Endothelial cell of umbilical vein (primary cell): Measurements from ENCODE around the gene MYLK. TPM values are rescaled to one million over a fixed set of nuclear protein-coding genes. Genes with fewer than 3 reads are reported as not detected.

Experiments used
- BruUV-seq: library from RNA; stranded (reverse); fragments of 400-500 nt; replicated peaks from 2 replicates; lab custom pipeline; 2021; lab: Mats Ljungman, UMichigan
- CTCF ChIA-PET: fragments of 300-600, 350-600 bp; sonication (Branson Sonifier 250); formaldehyde crosslinking; loops from one replicate; lab custom pipeline; 2021; ENCODE audit warnings: antibody characterized with exemption, inconsistent platforms; lab: Charles Lee
- POLR2A ChIA-PET: fragments of 300-600, 350-600 bp; sonication (Branson Sonifier 250); formaldehyde crosslinking; loops from one replicate; lab custom pipeline; 2021; ENCODE audit warnings: antibody characterized with exemption, inconsistent platforms; lab: Charles Lee
- DNase-seq: peaks from one replicate; pipeline ENCODE4 v3.0.0-alpha.2; 2011; ENCODE audit warnings: low read depth, low spot score
- FAIRE-seq: peaks from 2 replicates; lab custom pipeline; 2011; peaks lifted over from hg19 to GRCh38; lab: Jason Lieb, UNC
- H2AFZ ChIP-seq: 2 replicates; pipeline ENCODE4 v1.6.0; 2012; ENCODE audit warnings: low read depth, low read length, control low read depth, inconsistent platforms
- H3K27ac ChIP-seq: 2 replicates; pipeline ENCODE4 v1.5.1; 2011; ENCODE audit warnings: low read depth, mild to moderate bottlenecking, control low read depth, low read length, moderate library complexity; ENCODE audit not compliant: insufficient read depth
- H3K27me3 ChIP-seq, 2 experiments: 2 replicates each; pipeline versions ENCODE4 v1.6.0 to v1.6.1; 2011; ENCODE audit warnings: low read length in 2 of 2, mixed read lengths in 1 of 2; ENCODE audit not compliant: control insufficient read depth in 2 of 2, insufficient read depth in 2 of 2
- H3K36me3 ChIP-seq, 2 experiments: 2 replicates in 1 of 2; 3 replicates in 1 of 2; pipeline ENCODE4 v1.5.1; 2011; ENCODE audit warnings: low read length in 2 of 2, mild to moderate bottlenecking in 1 of 2, moderate library complexity in 1 of 2; ENCODE audit not compliant: control insufficient read depth in 2 of 2, insufficient read depth in 2 of 2; ENCODE audit errors: extremely low read depth in 1 of 2
- H3K4me1 ChIP-seq: 3 replicates; pipeline ENCODE4 v1.5.1; 2011; ENCODE audit warnings: mild to moderate bottlenecking, low read length; ENCODE audit not compliant: control insufficient read depth, insufficient read depth; ENCODE audit errors: extremely low read depth
- H3K4me2 ChIP-seq: 2 replicates; pipeline ENCODE4 v1.6.1; 2011; ENCODE audit warnings: low read length, control low read depth, mixed read lengths; ENCODE audit not compliant: insufficient read depth
- H3K4me3 ChIP-seq, 3 experiments: fragments of 200-600 bp in 1 of 3; sonication (generic), shearing (Covaris generic) in 1 of 3; replicated peaks in 1 of 3; 2 replicates each; pipeline ENCODE4 v1.5.1; 2011 to 2016; ENCODE audit warnings: control low read depth in 3 of 3, low read length in 3 of 3, mild to moderate bottlenecking in 2 of 3, inconsistent platforms in 1 of 3, low read depth in 1 of 3, moderate library complexity in 1 of 3; ENCODE audit not compliant: insufficient read depth in 1 of 3
- H3K79me2 ChIP-seq: 2 replicates; pipeline ENCODE4 v1.6.0; 2012; ENCODE audit warnings: low read length, inconsistent platforms; ENCODE audit not compliant: control insufficient read depth, insufficient read depth
- H3K9ac ChIP-seq: replicated peaks from 2 replicates; pipeline ENCODE3; 2011; ENCODE audit warnings: low read length, control low read depth; ENCODE audit not compliant: insufficient read depth; ENCODE audit errors: extremely low read depth
- H3K9me1 ChIP-seq: replicated peaks from 3 replicates; pipeline ENCODE4 v1.6.0; 2011; ENCODE audit warnings: mild to moderate bottlenecking, low read length; ENCODE audit not compliant: control insufficient read depth, insufficient read depth; ENCODE audit errors: extremely low read depth
- H3K9me3 ChIP-seq: replicated peaks from 2 replicates; pipeline ENCODE4 v1.5.1; 2012; ENCODE audit warnings: low read length, inconsistent platforms; ENCODE audit not compliant: control insufficient read depth, insufficient read depth
- H4K20me1 ChIP-seq: replicated peaks from 2 replicates; pipeline ENCODE3; 2011; ENCODE audit warnings: mild to moderate bottlenecking, low read length; ENCODE audit not compliant: control insufficient read depth, insufficient read depth; ENCODE audit errors: extremely low read depth
- CTCF ChIP-seq, 2 donors: IDR thresholded peaks; 1 replicate in 1 of 2; 2 replicates in 1 of 2; pipeline ENCODE4 v1.5.1; 2011; ENCODE audit warnings: low read length in 2 of 2, mild to moderate bottlenecking in 2 of 2, moderate library complexity in 2 of 2, control low read depth in 1 of 2, inconsistent platforms in 1 of 2, low read depth in 1 of 2; ENCODE audit not compliant: insufficient read depth in 1 of 2; ENCODE audit errors: extremely low read depth in 1 of 2
- EZH2 ChIP-seq: IDR thresholded peaks from 2 replicates; pipeline ENCODE4 v1.6.1; 2012; ENCODE audit warnings: borderline replicate concordance, low read depth, mild to moderate bottlenecking, moderate library complexity, low read length, inconsistent platforms; ENCODE audit not compliant: severe bottlenecking
- FOS ChIP-seq: IDR thresholded peaks from 2 replicates; pipeline ENCODE4 v1.6.1; 2011; ENCODE audit warnings: mild to moderate bottlenecking, low read length, moderate library complexity, borderline replicate concordance; ENCODE audit not compliant: insufficient read depth
- GATA2 ChIP-seq: IDR thresholded peaks from 2 replicates; pipeline ENCODE4 v1.7.0; 2011; ENCODE audit warnings: low read depth, mild to moderate bottlenecking, moderate library complexity, mixed read lengths, low read length; ENCODE audit not compliant: insufficient read length, insufficient read depth
- JUN ChIP-seq: IDR thresholded peaks from 2 replicates; pipeline ENCODE4 v1.6.1; 2011; ENCODE audit warnings: borderline replicate concordance, low read depth; ENCODE audit not compliant: insufficient read length, insufficient read depth
- MYC ChIP-seq: IDR thresholded peaks from one replicate; pipeline ENCODE4 v1.6.1; 2011; ENCODE audit warnings: mild to moderate bottlenecking, low read depth, low read length
- POLR2A ChIP-seq: IDR thresholded peaks from 2 replicates; pipeline ENCODE4 v1.6.1; 2012; ENCODE audit warnings: low read depth, mild to moderate bottlenecking, control low read depth, low read length
- POLR2AphosphoS5 ChIP-seq: IDR thresholded peaks from 2 replicates; pipeline ENCODE4 v1.6.1; 2012; ENCODE audit warnings: low read depth, mild to moderate bottlenecking, control low read depth, low read length, moderate library complexity; ENCODE audit not compliant: insufficient read depth
- dilution Hi-C: fragments of 300-500 bp; cut with MboI; formaldehyde crosslinking; loops from one replicate; pipeline ENCODE4 v1.15.0; 2019; ENCODE audit warnings: low sequenced_read_pairs; ENCODE audit not compliant: extremely low pct_ligation_motif_present
- intact Hi-C: fragments of 100-400 bp; cut with micrococcal nuclease; formaldehyde crosslinking; loops from one replicate; pipeline ENCODE4 v1.10.0; 2022
- polyA plus RNA-seq, 4 experiments: library from polyadenylated mRNA; depleted of rRNA in 3 of 4; stranded (reverse) in 3 of 4; unstranded in 1 of 4; fragments of >200 nt; gene quantifications; 2 replicates each; pipeline versions ENCODE4 v1.2.1 to v1.2.3, GENCODE V29; 2011 to 2012; ENCODE audit warnings: missing spikeins in 1 of 4
- total RNA-seq: library from RNA; stranded (reverse); gene quantifications from 2 replicates; pipeline ENCODE4 v1.2.3, GENCODE V29; 2021
- TF ChIP-seq, protein P1 (sequence below): IDR thresholded peaks from 2 replicates; pipeline ENCODE4 v1.6.1; 2011; ENCODE audit not compliant: insufficient read depth, insufficient read length

The MYLK gene
- total and polyA plus RNA-seq, 2 donors (not counting 3 experiments of a cell fraction or from before 2014, with no cell fraction given) = 10.0 to 22.2 TPM

DNA sequence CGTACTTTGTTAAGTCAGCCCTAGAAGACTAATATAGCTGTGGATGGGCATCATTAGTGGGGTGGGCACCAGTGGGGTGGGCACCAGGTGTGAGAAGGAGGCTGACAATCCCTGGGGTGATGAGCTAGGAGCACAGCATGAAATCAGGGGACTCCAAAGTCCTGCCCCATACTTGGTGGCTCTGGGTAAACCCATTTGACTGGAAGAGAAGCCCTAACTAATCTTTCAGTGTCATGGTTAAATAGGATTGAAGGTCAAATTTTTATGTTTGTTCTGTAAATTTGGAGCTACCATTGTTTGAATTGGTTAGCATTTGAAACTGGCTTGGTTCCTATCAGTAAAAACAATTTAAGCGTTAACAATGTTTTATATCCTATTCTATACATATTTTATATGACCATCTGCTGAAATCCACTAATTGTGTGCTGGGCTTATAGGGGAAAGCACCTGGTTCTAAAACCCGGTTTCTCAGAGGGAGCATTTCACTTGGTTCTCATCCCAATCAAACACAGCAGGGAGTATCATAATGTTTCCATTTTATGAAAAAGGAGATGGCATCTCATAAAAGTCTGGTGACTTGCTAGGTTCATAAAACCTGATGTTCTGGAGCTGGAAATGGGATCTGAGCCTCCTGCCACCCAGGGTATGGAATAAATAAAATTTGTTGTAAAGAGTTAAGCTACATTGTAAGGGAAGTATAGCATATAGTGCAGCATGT, 211.5 kb downstream of the MYLK start:
- Histone ChIP-seq H3K4me1 (peaks cover 13% of the 10 kb centered on the region), H3K36me3 (no peaks in the 10 kb centered on the region), H3K9ac (no peak overlapping the region), H3K27me3 (peaks cover 0 to 13% of the 10 kb centered on the region in 2 experiments), H3K9me3 (no peaks in the 10 kb centered on the region), H3K79me2 (no peaks in the 10 kb centered on the region), H3K4me3 (no peak overlapping the region), H2AFZ (no peak overlapping the region), H3K27ac (no peak overlapping the region), H3K4me2 (no peak overlapping the region), H4K20me1 (no peaks in the 10 kb centered on the region), H3K9me1 (no peaks in the 10 kb centered on the region)
- POLR2A ChIA-PET = interaction anchor here (1.0 kb wide), 1 partner anchor 11 kb away, joined by 3 read pairs; no protein-coding TSS in a partner anchor
- BruUV-seq = no TSS peak
- no peak for DNase-seq
- FAIRE-seq = no peak
- TF ChIP-seq EZH2 (no peak), CTCF (IDR thresholded peaks at IDR 0.05; ENCODE audit: extremely low read depth in 1 of 2, insufficient read depth in 1 of 2, low read depth in 1 of 2, low read length in 2 of 2) (no peak), GATA2 (no peak), FOS (no peak), POLR2A (no peak), MYC (no peak), JUN (no peak), POLR2AphosphoS5 (no peak)
- TF ChIP-seq, protein P1, sequence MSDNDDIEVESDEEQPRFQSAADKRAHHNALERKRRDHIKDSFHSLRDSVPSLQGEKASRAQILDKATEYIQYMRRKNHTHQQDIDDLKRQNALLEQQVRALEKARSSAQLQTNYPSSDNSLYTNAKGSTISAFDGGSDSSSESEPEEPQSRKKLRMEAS = no peak
- dilution Hi-C loops (no loop called here), intact Hi-C loops (no loop called here)
- CTCF ChIA-PET = interaction anchor here (1.0 to 2.0 kb wide), 8 partner anchors 9 to 51 kb away, joined by 3 to 8 read pairs (median 5); no protein-coding TSS in a partner anchor
